ENCODE measurements around the gene STUM.

DNA sequence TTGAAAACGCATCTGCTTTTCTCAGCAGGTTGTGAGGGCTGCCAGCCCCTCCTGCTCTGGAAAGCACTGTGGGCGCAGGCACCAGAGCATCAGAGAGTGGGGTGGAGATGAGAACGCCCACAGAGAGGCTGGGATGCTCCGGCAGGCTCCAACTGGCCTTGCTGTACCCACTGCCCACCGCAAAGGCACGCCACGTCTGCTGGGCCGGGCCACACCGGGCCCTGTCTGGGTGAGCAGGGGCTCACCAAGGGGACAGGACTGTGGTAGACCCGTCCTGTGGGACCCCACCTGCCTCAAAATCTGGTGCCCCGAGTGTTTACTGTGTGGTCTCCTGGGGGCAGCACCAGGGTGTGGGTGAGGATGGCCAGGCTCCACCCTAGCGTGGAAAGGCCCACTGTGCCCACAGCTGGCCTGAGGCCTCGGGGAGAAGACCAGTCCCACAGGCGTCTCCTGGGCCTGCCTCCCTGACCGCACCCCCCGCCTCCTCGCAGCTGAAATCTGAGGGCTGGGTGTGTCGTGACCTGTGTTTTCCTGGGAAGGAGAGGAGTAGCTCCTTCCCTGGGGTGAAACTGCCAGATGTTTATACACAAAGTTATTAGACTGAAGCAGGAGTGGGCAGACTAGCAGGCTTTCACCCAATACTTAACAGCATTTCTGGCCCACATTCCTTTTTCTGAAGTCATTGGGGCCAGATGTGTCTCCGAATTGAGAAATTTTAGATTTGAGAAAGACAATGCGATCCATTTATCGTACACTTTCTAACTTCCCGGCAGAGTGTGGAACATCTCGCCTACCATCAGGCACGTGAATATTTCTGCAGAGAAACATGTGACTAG, 53.8 kb downstream of the STUM start:
- TF ChIP-seq, protein P1, sequence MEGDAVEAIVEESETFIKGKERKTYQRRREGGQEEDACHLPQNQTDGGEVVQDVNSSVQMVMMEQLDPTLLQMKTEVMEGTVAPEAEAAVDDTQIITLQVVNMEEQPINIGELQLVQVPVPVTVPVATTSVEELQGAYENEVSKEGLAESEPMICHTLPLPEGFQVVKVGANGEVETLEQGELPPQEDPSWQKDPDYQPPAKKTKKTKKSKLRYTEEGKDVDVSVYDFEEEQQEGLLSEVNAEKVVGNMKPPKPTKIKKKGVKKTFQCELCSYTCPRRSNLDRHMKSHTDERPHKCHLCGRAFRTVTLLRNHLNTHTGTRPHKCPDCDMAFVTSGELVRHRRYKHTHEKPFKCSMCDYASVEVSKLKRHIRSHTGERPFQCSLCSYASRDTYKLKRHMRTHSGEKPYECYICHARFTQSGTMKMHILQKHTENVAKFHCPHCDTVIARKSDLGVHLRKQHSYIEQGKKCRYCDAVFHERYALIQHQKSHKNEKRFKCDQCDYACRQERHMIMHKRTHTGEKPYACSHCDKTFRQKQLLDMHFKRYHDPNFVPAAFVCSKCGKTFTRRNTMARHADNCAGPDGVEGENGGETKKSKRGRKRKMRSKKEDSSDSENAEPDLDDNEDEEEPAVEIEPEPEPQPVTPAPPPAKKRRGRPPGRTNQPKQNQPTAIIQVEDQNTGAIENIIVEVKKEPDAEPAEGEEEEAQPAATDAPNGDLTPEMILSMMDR (IDR thresholded peaks at IDR 0.05), result no peak
- TF ChIP-seq EZH2phosphoT487 (IDR thresholded peaks at IDR 0.05) (no peak), EZH2 (IDR thresholded peaks at IDR 0.05) (no peak)

Data from neural progenitor cell (in vitro differentiated cells).